OCI-LY7 (cell line): ENCODE data around the gene ABCC8. TPM values are rescaled to one million over a fixed set of nuclear protein-coding genes. Genes with fewer than 3 reads are reported as not detected.

ENCODE experiments used
- BruUV-seq: library from RNA; stranded (reverse); fragments of 400-500 nt; replicated peaks from 2 replicates; lab custom pipeline; 2021; lab: Mats Ljungman, UMichigan
- CTCF ChIA-PET: fragments of 300-600 bp; sonication (Branson Sonifier 250); formaldehyde crosslinking; loops from one replicate; lab custom pipeline; 2022; ENCODE audit warnings: antibody characterized with exemption; ENCODE audit not compliant: unreplicated experiment; lab: Charles Lee
- POLR2A ChIA-PET: fragments of 300-600 bp; sonication (Branson Sonifier 250); formaldehyde crosslinking; loops from one replicate; lab custom pipeline; 2022; ENCODE audit warnings: antibody characterized with exemption; lab: Charles Lee
- DNase-seq: peaks from one replicate; pipeline ENCODE4 v3.0.0-alpha.2; 2015; ENCODE audit warnings: low spot score
- H2AFZ ChIP-seq: fragments of 200-600 bp; sonication (generic), shearing (Covaris generic); 2 replicates; pipeline ENCODE4 v1.6.1; 2014; ENCODE audit warnings: mild to moderate bottlenecking, antibody characterized with exemption, low read length, moderate library complexity
- H3K27ac ChIP-seq: fragments of 200-600 bp; sonication (generic); 2 replicates; pipeline ENCODE4 v1.5.1; 2014; ENCODE audit warnings: mixed run types, low read depth, mild to moderate bottlenecking, moderate library complexity, low read length, inconsistent platforms; ENCODE audit not compliant: poor library complexity, severe bottlenecking
- H3K36me3 ChIP-seq: fragments of 200-600 bp; sonication (generic); 2 replicates; pipeline ENCODE4 v1.6.1; 2014; ENCODE audit warnings: mild to moderate bottlenecking, antibody characterized with exemption, low read length, moderate library complexity, mixed read lengths; ENCODE audit not compliant: insufficient read depth
- H3K4me1 ChIP-seq: fragments of 200-600 bp; sonication (generic); 2 replicates; pipeline ENCODE4 v1.5.1; 2014; ENCODE audit warnings: mild to moderate bottlenecking, low read length; ENCODE audit not compliant: insufficient read depth, poor library complexity, severe bottlenecking
- H3K4me2 ChIP-seq: fragments of 200-600 bp; sonication (generic); 2 replicates; pipeline ENCODE4 v1.6.1; 2014; ENCODE audit warnings: mild to moderate bottlenecking, low read length
- H3K4me3 ChIP-seq: fragments of 200-600 bp; sonication (generic); 2 replicates; pipeline ENCODE4 v1.5.1; 2014; ENCODE audit warnings: mild to moderate bottlenecking, low read depth, low read length; ENCODE audit not compliant: poor library complexity, severe bottlenecking
- H3K79me2 ChIP-seq: fragments of 200-600 bp; sonication (generic); 2 replicates; pipeline ENCODE4 v1.6.1; 2016; ENCODE audit warnings: low read depth, mild to moderate bottlenecking, low read length, moderate library complexity, mixed read lengths; ENCODE audit not compliant: insufficient read depth
- H3K9me2 ChIP-seq: fragments of 200-600 bp; sonication (generic); 2 replicates; pipeline ENCODE4 v1.6.1; 2016; ENCODE audit warnings: mild to moderate bottlenecking, low read length, mixed read lengths; ENCODE audit not compliant: insufficient read depth
- H3K9me3 ChIP-seq: fragments of 200-600 bp; sonication (generic); 2 replicates; pipeline ENCODE4 v1.6.1; 2014; ENCODE audit warnings: mild to moderate bottlenecking, mixed run types, low read length, mixed read lengths
- H4K20me1 ChIP-seq: fragments of 200-600 bp; sonication (generic); 2 replicates; pipeline ENCODE4 v1.6.1; 2014; ENCODE audit warnings: mild to moderate bottlenecking, antibody characterized with exemption, low read length, moderate library complexity, mixed read lengths; ENCODE audit not compliant: insufficient read depth
- EZH2phosphoT487 ChIP-seq: fragments of 200-600 bp; sonication (generic); IDR thresholded peaks from 2 replicates; pipeline ENCODE4 v1.6.1; 2018; ENCODE audit warnings: low read depth, borderline replicate concordance, mild to moderate bottlenecking, mixed run types, antibody characterized with exemption, low read length, moderate library complexity, mixed read lengths
- intact Hi-C: fragments of 100-400 bp; cut with micrococcal nuclease; formaldehyde crosslinking; loops from one replicate; pipeline ENCODE4 v1.10.0; 2022; ENCODE audit not compliant: unreplicated experiment
- total RNA-seq, 2 experiments: library from RNA; depleted of rRNA in 1 of 2; stranded (reverse); fragments of >200 nt in 1 of 2; shearing (Covaris generic) in 1 of 2; gene quantifications; 2 replicates each; pipeline ENCODE4 v1.2.3, GENCODE V29; 2014 to 2022
- TF ChIP-seq, protein P1 (sequence below): fragments of 200-600 bp; sonication (generic); conservative IDR thresholded peaks from 2 replicates; pipeline ENCODE4 v1.5.1; 2014; ENCODE audit warnings: mild to moderate bottlenecking, antibody characterized with exemption, low read length, moderate library complexity, mixed read lengths

Gene ABCC8
- total RNA-seq, 2 experiments from 2014 or later = not detected

DNA sequence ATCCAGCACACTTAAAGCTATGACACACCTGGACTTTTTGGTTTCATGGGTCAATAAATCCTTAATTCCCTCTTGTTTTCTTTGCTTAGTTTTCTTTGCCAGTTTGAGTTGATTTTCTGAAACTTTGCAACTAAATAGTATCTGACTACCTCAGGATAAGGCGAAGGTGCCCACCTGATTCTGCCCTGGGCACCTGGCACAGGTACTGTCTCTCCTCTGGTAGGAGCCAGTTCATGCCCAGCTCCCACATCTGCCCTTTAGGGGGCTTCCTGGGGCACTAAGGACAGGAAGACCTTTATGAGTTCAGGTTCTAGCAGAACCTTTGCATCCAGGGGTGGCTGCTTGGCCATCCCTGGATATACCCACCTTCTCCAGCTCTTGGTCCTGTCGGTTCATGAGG is 68.6 kb downstream of the ABCC8 start:
- no peak overlapping the region for H3K27ac ChIP-seq
- H3K4me2 ChIP-seq = no peak overlapping the region
- no peaks in the 10 kb centered on the region for H3K9me2 ChIP-seq
- H2AFZ ChIP-seq = no peak overlapping the region
- H3K36me3 ChIP-seq = no peaks in the 10 kb centered on the region
- intact Hi-C loops = no loop called here
- BruUV-seq = no TSS peak
- no peaks in the 10 kb centered on the region for H3K79me2 ChIP-seq
- CTCF ChIA-PET = no interaction called here
- peaks cover 16% of the 10 kb centered on the region for H3K4me1 ChIP-seq
- no peak overlapping the region for H3K4me3 ChIP-seq
- no peaks in the 10 kb centered on the region for H3K9me3 ChIP-seq
- no peaks in the 10 kb centered on the region for H4K20me1 ChIP-seq
- TF ChIP-seq, protein P1, sequence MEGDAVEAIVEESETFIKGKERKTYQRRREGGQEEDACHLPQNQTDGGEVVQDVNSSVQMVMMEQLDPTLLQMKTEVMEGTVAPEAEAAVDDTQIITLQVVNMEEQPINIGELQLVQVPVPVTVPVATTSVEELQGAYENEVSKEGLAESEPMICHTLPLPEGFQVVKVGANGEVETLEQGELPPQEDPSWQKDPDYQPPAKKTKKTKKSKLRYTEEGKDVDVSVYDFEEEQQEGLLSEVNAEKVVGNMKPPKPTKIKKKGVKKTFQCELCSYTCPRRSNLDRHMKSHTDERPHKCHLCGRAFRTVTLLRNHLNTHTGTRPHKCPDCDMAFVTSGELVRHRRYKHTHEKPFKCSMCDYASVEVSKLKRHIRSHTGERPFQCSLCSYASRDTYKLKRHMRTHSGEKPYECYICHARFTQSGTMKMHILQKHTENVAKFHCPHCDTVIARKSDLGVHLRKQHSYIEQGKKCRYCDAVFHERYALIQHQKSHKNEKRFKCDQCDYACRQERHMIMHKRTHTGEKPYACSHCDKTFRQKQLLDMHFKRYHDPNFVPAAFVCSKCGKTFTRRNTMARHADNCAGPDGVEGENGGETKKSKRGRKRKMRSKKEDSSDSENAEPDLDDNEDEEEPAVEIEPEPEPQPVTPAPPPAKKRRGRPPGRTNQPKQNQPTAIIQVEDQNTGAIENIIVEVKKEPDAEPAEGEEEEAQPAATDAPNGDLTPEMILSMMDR = no peak
- no peak for TF ChIP-seq EZH2phosphoT487
- no peak for DNase-seq
- POLR2A ChIA-PET = interaction anchor here (0.6 to 0.7 kb wide), 2 partner anchors 10 to 409 kb away, joined by 3 to 4 read pairs; no protein-coding TSS in a partner anchor

DNA sequence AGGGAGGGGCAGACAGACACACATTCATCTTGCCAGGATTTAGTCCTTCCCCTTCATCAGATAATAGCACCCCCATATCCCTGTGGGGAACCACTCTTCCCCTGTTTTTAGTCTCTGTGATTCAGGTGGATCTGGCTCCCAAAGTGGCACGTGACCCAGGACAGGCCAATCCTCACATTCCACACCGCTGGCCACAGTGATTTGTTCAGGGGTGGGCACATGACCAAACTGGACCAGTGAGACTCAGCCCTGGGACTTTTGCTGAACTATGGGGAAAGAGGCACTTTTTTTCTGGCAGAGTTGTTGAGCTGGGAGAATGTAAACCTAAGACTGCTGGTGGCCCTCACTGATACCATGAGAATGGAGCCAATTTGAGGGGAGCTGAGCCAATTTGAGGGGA is 69.1 kb downstream of the ABCC8 start:
- intact Hi-C loops = no loop called here
- TF ChIP-seq, protein P1 = no peak
- TF ChIP-seq EZH2phosphoT487 = no peak
- no peak overlapping the region for H3K4me2 ChIP-seq
- no TSS peak for BruUV-seq
- no peaks in the 10 kb centered on the region for H4K20me1 ChIP-seq
- no peak overlapping the region for H3K27ac ChIP-seq
- H3K9me3 ChIP-seq = no peaks in the 10 kb centered on the region
- H2AFZ ChIP-seq = peak overlapping the region; percentile 21; the same call in 1 of the 2 replicates
- no peaks in the 10 kb centered on the region for H3K79me2 ChIP-seq
- ChIA-PET POLR2A (interaction anchor here (0.6 to 0.7 kb wide), 2 partner anchors 11 to 409 kb away, joined by 3 to 4 read pairs; no protein-coding TSS in a partner anchor), CTCF (no interaction called here)
- H3K9me2 ChIP-seq = no peaks in the 10 kb centered on the region
- no peaks in the 10 kb centered on the region for H3K36me3 ChIP-seq
- DNase-seq = no peak
- peaks cover 16% of the 10 kb centered on the region for H3K4me1 ChIP-seq
- H3K4me3 ChIP-seq = no peak overlapping the region

DNA sequence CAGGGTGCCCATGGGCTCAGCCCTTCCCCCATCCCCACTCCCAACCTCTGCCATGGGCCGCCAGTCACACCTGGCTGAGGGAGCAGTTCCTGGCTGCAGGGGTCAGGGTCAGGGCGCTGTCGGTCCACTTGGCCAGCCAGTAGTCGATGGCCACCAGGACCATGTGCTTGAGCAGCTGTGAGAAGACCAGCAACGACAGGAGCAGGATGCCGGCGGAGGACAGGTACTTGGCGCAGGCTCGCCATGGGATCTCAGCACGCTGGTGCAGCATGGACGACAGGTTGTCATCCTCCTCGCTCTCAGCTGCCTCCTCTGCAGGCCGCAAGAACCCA is 69.9 kb downstream of the ABCC8 start:
- H3K36me3 ChIP-seq = no peaks in the 10 kb centered on the region
- intact Hi-C loops = no loop called here
- H4K20me1 ChIP-seq = no peaks in the 10 kb centered on the region
- ChIA-PET POLR2A (no interaction called here), CTCF (no interaction called here)
- no TSS peak for BruUV-seq
- DNase-seq = no peak
- peaks cover 16% of the 10 kb centered on the region for H3K4me1 ChIP-seq
- H3K27ac ChIP-seq = no peak overlapping the region
- no peak overlapping the region for H3K4me2 ChIP-seq
- H3K4me3 ChIP-seq = no peak overlapping the region
- TF ChIP-seq, protein P1 = no peak
- TF ChIP-seq EZH2phosphoT487 = no peak
- no peaks in the 10 kb centered on the region for H3K9me3 ChIP-seq
- no peaks in the 10 kb centered on the region for H3K9me2 ChIP-seq
- no peak overlapping the region for H2AFZ ChIP-seq
- no peaks in the 10 kb centered on the region for H3K79me2 ChIP-seq
